ENCODE results near the gene MED22. TPM values are rescaled to one million over a fixed set of nuclear protein-coding genes. Genes with fewer than 3 reads are reported as not detected.

The MED22 gene
- total RNA-seq, 1 experiment from 2014 or later = 30.5 TPM

DNA sequence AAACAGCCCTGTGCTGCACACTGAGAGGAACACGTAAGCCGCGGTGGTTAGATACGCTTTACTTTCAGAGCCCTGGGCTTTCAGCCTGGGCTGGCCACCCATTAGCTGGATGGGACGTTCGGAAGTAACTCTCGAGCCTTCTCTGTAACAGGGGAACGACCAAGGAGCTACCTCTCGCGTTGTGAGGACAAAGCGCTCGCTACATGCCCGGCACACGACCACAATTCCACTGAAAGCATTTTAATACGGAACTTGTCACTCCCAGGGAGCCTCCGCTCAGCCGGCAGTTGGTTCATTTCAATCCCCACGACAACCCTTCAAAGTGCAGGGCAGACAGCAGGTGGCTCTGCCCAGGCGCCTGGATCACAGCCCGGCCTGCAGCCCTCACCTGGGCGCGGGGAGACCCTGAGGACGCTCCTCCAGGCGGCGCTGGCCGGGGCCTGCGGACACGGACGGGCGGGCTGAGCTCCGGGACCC lies 8.0 kb upstream of the MED22 start:
- no peak for DNase-seq (ENCODE audit: low read depth)

DNA sequence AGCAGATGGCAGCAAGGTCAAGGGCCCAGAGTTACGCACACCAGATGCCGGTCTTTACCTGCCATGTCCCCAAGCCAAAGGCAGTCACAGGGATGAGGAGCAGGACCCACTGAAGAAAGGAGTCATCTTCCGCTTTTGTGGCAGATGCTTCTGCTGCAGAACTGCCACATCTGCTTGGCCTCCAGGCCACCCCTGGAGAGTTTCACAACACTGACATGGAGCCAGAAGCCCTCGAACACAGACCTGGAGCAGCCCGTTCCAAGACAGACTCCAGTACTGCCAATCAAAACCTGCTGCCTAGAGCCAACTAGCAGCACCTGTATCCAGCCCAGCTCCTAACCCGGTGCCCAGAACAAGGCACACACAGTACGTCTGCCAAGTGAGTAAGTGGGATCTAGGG lies 6.8 kb upstream of the MED22 start:
- DNase-seq (ENCODE audit: low read depth) = no peak

DNA sequence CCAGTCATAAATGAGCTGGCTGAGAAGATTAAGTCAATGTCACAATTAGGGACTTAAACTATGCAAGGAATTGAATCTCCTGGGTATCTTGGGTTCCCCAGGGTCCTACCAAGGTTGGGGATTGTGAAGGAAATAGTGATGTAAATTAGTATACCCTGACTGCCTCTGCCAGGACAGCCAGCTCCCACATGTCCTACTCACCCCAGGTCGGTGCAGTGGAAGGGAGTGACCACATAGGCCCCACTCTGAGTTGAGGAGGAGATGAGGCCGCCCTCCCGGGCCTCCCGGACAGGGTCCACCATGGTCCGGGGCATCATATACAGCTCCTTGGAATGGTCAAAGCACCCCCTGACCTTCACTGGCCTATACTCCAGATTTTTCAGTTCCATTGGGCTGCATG lies 5.6 kb upstream of the MED22 start:
- no peak for DNase-seq (ENCODE audit: low read depth)

DNA sequence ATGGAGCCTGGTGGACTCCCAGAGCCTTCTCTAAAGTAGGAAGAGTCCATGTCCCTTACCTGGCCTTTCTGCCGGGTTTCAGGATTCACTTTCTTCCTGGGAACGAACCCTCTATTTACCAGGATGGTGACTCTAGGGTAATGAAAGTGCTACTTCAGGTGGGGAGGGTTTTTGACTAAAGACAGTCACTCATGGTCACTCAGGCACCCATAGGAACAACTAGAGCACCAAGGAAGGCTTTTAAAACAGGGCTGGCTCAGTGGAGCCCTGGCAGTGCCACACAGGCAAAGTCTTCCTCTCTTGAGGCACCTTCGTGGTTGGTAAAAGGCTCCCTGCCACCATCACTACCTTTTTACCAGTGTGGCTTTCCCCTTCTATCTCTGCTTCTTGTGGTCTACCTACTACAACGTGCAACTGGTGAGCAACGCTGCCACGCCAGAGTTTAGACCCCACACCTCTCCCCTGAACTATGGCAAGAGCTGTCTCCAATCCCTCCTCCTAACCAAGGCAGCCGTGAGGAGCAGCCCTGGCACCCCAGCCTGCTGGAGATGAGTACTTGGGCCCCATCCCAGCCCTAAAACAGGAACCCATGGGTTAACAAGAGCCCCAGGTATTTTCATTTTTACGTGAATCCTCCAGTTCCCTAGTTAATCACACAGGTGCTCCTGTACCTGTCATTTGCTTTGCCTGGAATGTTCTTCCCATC lies 4.9 kb upstream of the MED22 start:
- DNase-seq (ENCODE audit: low read depth) = no peak

DNA sequence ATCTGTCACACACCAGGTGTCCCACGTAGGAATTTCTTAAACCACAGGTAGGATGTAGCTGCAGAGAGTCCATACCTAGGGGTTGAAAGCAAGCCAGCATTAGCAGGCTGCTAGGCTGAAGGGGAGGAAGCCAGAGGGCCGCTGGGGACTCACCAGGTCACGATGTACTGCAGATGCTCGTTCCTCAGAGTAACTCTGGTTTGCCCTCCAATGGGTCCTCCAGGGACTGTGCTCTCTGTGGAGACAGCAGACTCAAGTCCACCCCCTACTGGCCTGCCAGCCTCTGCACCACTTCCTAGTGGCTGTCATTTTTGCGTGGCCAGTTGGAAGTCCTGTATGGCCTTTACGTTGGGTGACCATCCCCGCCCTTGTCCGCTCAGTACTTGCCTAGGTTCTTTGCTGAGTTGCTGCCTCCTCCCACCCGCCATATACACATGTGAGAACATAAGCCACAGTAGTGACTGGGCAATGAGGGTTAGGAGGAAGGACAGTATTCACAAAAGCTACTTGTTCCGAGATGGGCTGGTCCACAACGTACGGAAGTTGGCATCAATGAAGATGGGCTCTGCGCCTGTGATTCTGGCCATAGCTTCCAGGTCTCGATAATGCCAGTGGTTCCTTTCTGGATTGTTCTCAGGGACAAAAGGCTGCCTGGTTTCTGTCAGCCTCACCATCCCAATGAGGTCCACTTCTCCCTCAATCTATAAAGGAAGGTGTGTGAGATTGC lies 4.1 kb upstream of the MED22 start:
- DNase-seq (ENCODE audit: low read depth) = peak; percentile 76

DNA sequence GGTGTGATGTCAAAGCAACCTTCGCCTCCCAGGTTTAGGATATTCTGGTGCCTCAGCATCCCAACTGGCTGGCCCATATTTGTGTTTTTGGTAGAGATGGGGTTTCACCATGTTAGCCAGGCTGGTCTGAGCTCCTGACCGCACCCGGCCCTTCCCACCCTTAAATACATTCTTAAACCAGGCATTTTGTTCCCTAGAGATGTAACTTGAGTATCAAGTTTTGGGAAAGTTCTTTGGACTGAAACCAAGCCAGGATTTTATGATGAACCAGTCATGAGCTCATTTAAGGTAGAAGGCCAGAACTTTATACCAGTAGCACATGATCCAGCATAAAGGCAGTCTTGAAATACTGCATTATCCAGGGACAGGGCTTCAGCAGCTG lies 3.6 kb upstream of the MED22 start:
- no peak for DNase-seq (ENCODE audit: low read depth)

DNA sequence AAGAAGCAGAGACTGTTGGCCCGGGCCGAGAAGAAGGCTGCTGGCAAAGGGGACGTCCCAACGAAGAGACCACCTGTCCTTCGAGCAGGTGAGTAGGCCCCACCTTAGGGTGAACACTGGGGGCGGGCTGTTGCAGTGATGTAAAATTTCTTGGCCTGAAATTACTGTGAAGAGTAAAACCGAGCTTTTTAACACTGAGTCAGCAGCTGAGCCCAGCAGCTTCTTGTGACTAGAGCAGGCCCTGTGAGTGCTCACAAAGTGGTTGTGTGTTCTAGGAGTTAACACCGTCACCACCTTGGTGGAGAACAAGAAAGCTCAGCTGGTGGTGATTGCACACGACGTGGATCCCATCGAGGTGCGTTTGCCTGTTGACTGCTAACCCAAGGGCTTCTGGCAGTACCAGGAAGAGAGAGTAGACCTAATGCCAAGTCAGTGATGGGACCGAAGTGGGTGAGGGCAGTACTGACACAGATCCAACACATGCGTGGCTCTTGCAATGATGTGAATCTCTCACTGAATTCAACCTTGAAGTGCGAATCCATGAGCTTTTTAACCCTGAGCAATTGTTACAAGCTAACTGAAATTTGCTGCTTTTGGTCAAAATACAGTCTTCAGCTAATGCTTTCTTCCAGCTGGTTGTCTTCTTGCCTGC lies 2.2 kb upstream of the MED22 start:
- DNase-seq (ENCODE audit: low read depth) = no peak

DNA sequence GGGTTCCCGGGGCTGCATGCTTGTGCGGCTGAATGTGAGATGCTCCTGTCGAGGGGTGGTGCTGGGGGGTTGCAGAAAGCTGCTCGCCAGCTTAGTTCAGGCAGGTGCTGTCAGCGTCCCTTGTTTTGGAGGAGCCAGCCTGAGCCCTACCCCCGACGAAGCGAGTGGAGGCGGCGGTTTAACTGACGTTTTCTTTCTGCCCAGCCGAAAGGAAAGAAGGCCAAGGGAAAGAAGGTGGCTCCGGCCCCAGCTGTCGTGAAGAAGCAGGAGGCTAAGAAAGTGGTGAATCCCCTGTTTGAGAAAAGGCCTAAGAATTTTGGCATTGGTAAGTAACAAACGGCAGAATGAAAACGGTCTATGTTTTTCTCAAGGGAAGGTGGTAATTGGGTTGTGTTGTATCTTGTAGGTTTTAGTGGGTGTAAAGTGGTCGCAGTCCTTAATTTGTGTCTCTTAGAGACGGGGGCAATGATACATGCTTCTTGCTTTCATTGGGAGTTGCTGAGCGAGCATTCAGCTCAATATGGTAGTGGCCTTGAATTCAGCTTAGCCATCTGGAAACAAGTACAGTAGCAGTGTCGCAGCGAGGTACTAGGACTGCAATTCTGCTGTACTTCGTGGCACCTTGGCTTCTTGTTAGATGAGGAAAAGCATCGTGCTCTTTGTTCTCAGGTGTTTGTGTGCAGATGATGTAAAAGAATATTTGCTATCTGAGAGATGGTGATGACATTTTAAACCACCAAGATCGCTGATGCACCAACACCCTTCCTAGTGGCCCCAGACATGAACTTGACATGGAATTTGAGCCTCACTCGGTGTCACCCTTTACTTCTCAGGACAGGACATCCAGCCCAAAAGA lies 1.0 kb upstream of the MED22 start:
- DNase-seq (ENCODE audit: low read depth) = no peak

DNA sequence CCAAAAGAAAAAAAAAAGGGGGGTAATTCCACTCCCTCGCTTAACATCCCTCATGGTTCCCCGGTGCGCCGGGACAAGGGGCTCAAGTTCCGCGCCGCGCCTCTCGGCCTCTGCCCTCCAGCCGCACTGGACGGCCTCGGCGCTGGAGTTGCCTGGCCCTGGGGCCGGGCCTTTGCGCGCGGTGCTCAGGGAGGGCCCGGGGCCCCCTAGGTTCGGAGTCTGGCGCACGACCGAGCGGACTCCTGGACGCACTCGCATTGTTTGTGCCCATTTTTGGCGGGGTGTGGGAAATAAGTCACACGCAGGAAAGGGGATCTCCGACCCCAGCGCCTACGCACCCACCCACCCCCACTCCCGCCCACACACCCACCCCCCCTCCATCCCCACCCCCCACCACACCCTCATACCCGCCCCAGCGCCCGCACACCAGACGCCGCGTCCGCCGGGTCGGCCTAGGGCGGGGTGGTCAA lies 381 bp downstream of the MED22 start:
- no peak for DNase-seq (ENCODE audit: low read depth)

DNA sequence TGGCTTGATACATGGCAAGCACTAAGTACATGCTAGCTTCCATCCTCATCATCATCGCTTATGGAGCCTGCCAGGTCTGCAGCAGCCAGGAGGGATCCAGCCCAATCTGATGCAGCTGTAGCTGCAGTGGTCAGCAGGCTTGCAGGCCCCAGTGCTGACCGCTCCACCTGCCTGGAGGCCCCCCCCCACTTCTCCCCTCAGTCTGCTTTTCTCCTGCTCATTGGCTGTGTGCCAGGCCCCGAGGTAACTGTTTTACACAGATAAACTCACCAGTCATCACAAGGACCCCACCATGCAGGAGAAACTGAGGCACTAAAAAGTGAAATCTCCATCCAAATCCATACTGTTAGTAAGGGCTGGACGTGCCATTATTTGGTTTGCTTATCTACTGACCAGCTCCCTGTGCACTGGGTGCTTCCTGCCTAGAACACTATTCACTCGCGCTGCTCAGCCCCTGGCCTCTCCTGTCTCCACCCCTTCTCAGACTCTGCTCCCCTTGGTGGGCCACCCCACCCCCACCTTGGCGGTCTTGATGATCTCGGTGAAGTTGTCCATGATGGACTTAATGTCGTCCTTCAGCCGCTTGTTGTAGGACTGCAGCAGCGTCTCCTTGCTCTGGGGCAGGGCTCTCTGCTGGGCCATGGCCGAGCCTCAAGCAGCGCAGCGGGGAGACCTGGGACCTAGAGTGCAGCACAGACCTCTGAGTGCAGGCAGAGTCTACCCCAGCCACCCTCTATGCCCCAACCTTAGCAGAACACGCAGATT lies 1.7 kb downstream of the MED22 start:
- no peak for DNase-seq (ENCODE audit: low read depth)

DNA sequence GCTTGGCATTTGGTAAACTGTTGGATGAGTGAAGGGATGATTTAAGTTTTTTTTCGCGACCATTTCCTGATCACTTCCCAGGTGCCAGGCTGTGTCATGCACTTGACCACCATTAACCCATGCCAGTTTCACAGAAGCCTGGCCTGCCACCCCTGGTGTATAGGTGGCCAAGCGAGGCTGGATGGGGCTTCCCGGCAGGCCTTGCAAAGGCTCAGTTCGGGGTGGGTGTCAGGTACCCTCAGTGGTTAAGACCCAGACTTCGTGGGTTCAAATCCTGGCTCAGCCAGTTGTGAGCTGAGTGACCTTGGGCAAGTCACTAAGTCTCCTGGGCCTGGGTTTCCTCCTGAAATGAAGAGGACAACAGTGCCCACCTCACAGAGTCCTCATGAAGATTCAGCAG lies 2.3 kb downstream of the MED22 start:
- no peak for DNase-seq (ENCODE audit: low read depth)

DNA sequence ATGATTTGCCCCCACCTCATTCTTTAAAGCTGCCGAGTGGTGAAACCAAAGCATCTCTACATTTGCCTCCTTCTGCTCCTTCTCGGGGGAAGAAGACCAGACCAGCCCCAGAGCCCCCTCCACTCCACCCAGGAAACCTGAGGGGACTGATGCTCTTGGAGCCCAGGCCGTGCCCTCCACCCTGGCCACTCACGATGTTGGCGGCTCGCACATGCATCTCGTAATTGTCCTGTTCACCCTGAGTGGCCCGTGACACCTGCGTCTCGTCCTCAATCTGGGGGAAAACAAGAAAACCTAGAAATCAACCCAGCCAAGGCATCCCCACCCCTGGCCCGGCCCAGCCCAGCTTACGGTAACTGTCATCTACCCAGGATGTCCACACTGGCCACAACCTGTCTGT lies 3.0 kb downstream of the MED22 start:
- no peak for DNase-seq (ENCODE audit: low read depth)

DNA sequence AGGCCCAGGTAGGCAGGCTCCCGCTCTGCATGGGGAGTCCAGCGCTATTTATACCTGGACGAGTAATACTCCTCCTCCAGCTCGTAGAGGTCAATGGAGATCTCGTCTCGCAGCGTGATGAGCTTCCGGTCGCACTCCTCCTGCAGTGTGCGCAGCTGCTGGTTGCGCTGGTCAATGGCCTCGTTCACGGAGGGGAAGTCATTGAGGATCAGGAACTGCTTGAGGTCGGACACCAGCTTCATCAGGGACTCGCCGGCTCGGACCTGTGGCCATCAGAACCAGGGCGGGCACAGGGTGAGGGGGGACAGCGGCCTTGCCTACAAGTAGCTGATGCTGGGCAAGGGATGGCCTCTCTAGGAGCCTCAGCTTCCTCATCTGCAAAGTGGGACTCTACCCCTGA lies 3.9 kb downstream of the MED22 start:
- DNase-seq (ENCODE audit: low read depth) = no peak

DNA sequence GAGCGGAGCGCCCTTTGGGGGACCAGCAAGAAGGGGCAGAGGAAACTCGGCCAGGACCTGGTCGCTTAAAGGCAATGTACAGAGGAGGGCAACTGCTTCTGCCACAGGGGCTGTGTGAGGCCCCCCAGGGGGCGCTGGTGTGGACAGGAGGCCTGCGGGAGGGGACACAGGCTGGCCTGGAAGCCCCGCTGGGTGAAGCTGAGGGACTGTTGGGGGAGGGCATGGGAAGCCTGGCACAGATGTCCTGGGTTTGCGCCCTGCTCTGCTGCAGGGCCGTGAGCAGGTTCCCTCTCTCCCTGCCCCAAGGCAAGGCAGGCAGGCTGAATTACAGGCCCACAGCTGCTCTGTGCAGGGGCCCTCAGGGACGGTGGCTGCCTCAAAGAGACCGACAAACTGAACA lies 5.4 kb downstream of the MED22 start:
- no peak for DNase-seq (ENCODE audit: low read depth)

DNA sequence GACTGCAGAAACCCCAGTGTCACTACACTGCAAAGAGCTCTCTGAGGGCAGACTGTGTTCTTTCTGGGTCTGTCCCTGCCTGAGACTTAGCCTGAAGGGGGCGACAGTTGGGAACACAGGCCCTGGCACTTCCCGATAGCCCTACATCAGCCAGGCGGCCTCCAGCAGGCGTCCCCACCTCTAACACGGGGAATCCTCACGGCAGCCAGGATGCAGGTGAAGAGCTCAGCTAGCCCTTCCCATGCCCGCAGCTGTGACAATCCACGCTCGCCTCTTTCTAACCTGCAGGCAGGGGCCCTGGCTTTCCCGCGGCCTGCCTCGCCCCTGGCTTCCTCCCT lies 5.9 kb downstream of the MED22 start:
- DNase-seq (ENCODE audit: low read depth) = no peak

DNA sequence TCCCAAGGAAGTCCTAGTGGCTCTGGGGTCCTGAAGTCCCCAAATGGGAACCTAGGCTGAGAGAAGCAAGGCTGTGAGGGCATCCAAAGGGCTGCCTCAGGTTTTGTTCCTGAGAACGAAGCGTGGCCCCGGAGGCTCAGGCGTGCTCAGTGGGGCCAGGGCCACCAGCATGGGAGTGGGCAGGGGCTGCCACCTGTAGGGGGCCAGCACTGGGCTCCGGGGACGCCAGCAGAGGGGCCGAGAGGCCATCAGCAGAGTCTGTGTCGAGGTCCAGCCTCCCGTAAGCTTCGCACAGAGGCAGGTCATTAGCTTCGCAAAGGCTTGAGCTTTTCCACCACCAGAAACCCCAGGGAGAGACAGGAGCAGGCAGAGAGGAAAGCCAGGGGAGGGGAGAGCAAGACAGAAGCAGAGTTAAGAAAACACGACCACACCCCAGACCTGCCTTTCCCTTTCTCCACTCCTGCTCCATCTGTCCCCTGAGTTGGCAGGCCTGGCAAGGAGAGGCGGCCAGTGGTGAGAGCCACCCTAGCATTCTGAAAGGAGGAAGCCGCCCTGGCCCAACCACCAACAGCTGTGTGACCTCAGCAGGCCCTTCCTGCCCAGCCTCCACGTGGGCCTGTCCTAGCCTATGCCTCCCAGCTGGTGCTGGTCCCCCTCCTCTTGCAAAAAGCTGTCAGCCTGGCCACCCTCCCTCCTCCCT lies 6.4 kb downstream of the MED22 start:
- DNase-seq (ENCODE audit: low read depth) = no peak

DNA sequence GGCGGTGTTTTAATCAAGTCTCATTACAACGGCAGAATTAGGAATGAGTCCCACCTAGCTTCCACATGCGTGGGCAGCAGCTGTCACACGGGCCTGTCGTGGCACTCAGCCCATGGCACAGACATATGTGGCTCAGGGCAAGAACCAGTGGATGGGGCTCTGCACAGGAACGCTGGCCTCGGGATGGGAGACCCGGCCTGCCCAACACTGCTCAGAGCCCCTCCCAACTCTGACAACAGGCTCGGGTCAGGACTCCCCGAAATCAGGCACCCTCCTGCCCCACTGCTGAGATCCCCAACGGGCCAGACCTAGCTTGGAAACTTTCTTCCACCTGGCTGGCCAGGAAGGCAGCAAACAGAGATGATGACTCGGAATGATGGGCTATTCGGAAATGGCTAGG lies 7.0 kb downstream of the MED22 start:
- DNase-seq (ENCODE audit: low read depth) = no peak

DNA sequence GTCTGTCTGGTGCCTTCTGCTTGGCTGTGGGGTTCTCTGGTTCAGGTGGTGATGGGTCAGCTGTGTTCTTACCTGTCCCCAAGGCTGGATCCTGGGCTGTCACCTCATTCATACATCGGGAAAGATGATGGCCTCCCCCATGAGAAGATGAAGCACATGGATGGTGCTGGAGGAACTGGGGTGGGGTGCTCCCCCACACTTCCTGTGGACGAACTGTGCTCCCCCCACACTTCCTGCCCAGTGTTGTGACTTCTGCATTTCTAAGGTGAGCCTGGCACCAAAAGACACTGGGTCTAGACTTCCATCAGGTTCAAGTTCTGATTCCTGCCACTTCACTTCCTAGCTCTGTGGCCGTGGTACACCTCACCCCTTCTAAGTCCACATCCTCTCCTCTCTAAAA lies 7.7 kb downstream of the MED22 start:
- no peak for DNase-seq (ENCODE audit: low read depth)

DNA sequence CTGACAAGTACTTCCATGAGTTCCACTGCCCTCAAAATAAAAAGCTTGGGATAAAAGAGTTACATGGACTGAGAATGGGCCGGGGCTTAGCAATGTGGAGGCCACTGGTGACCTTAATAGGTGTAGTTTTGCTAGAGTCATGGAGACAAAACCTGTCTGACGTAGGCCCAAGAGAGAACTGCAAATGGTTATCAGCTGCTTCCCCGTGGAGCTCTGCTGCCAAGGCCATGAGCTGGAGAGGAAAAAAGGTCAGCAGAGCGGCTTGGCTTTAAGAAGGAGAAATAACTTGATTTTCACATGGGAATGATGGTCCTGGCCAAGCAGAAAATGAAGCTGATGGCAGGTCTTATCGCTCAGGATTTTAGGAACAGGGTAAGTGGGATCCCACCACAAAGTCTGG lies 8.3 kb downstream of the MED22 start:
- no peak for DNase-seq (ENCODE audit: low read depth)

Data from LHCN-M2 (cell line).